ENCODE data around the gene TH.

DNA sequence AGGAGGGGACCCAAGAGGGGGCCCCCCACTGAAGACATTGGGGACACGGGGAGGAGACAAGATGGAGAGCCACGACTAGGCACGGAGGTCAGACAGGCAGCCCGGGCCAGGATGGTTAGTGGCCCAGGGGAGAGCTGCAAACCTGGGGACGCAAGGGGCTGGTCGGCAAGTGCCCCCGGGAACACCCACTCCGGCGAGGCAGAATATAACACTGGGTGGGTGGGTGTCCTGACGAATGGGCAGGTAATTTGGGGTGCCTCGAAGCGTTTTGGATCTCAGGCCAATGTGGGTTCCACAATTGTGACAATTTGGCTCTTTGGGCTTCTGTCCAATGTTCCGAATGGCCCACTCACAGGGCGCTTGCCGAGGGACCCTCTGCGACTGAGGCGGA is 42.3 kb downstream of the TH start:
- no peak for TF ChIP-seq CTCF (IDR thresholded peaks at IDR 0.05; ENCODE audit: poor library complexity, severe bottlenecking)
- no peak for TF ChIP-seq EP300 (conservative IDR thresholded peaks at IDR 0.05; ENCODE audit: poor library complexity, severe bottlenecking)
